ENCODE measurements around the gene HAPSTR1. TPM values are rescaled to one million over a fixed set of nuclear protein-coding genes. Genes with fewer than 3 reads are reported as not detected.

Gene HAPSTR1
- total RNA-seq, 1 donor from 2014 or later: 80.1 TPM

- Mint-ChIP-seq H3K27me3 (ENCODE audit: low read depth) (peaks cover 3% of the 10 kb centered on the region), H3K9me3 (no peaks in the 10 kb centered on the region)
- no peak for TF ChIP-seq CTCF (conservative IDR thresholded peaks at IDR 0.05)
These were observed 1.1 kb upstream of the HAPSTR1 start for GRCh38 chr16:9090101-9090959.

GRCh38 chr16:9091867-9092281 lies 430 bp downstream of the HAPSTR1 start:
- H3K27ac Mint-ChIP-seq (ENCODE audit: unreplicated experiment): no peak overlapping the region
- H3K4me1 Mint-ChIP-seq: peaks cover 42% of the 10 kb centered on the region
- peaks cover 3% of the 10 kb centered on the region for H3K27me3 Mint-ChIP-seq (ENCODE audit: low read depth)
- H3K36me3 Mint-ChIP-seq (ENCODE audit: low read depth): peaks cover 10% of the 10 kb centered on the region
- no peak overlapping the region for H3K4me3 Mint-ChIP-seq
- peak; percentile 6 for DNase-seq (ENCODE audit: low read depth, low spot score)
- no peaks in the 10 kb centered on the region for H3K9me3 Mint-ChIP-seq
- TF ChIP-seq CTCF (conservative IDR thresholded peaks at IDR 0.05): no peak

More at GRCh38 chr16:9090101-9090959, 1.1 kb upstream of the HAPSTR1 start:
- peak; percentile 25 for DNase-seq (ENCODE audit: low read depth, low spot score)
- peak overlapping the region; percentile 97 for H3K4me3 Mint-ChIP-seq
- peak overlapping the region; percentile 92 for H3K27ac Mint-ChIP-seq (ENCODE audit: unreplicated experiment)
- peaks cover 10% of the 10 kb centered on the region for H3K36me3 Mint-ChIP-seq (ENCODE audit: low read depth)
- H3K4me1 Mint-ChIP-seq: peaks cover 31% of the 10 kb centered on the region

GRCh38 chr16:9092282-9092977 lies 986 bp downstream of the HAPSTR1 start:
- Mint-ChIP-seq H3K4me1 (peaks cover 43% of the 10 kb centered on the region), H3K4me3 (peak overlapping the region; percentile 99), H3K27ac (ENCODE audit: unreplicated experiment) (peak overlapping the region; percentile 97), H3K9me3 (no peaks in the 10 kb centered on the region), H3K27me3 (ENCODE audit: low read depth) (peaks cover 3% of the 10 kb centered on the region), H3K36me3 (ENCODE audit: low read depth) (peaks cover 10% of the 10 kb centered on the region)
- TF ChIP-seq CTCF (conservative IDR thresholded peaks at IDR 0.05): no peak
- peak; percentile 19 for DNase-seq (ENCODE audit: low read depth, low spot score)

- no peak for TF ChIP-seq CTCF (conservative IDR thresholded peaks at IDR 0.05)
- DNase-seq (ENCODE audit: low read depth, low spot score): peak; percentile 16
- Mint-ChIP-seq H3K9me3 (no peaks in the 10 kb centered on the region), H3K27me3 (ENCODE audit: low read depth) (peaks cover 3% of the 10 kb centered on the region), H3K36me3 (ENCODE audit: low read depth) (peaks cover 14% of the 10 kb centered on the region), H3K4me1 (peaks cover 48% of the 10 kb centered on the region), H3K4me3 (peak overlapping the region; percentile 99), H3K27ac (ENCODE audit: unreplicated experiment) (peak overlapping the region; percentile 97)
These were observed 1.5 kb downstream of the HAPSTR1 start for GRCh38 chr16:9092978-9093344.

- H3K4me3 Mint-ChIP-seq: peak overlapping the region; percentile 99
- no peak for DNase-seq (ENCODE audit: low read depth, low spot score)
- no peak overlapping the region for H3K27ac Mint-ChIP-seq (ENCODE audit: unreplicated experiment)
- peaks cover 56% of the 10 kb centered on the region for H3K4me1 Mint-ChIP-seq
- no peak for TF ChIP-seq CTCF (conservative IDR thresholded peaks at IDR 0.05)
- H3K9me3 Mint-ChIP-seq: no peaks in the 10 kb centered on the region
- H3K36me3 Mint-ChIP-seq (ENCODE audit: low read depth): peaks cover 18% of the 10 kb centered on the region
- H3K27me3 Mint-ChIP-seq (ENCODE audit: low read depth): peaks cover 3% of the 10 kb centered on the region
These were observed 2.8 kb downstream of the HAPSTR1 start for GRCh38 chr16:9094011-9094846.

Data from neural crest cell (in vitro differentiated cells).